ENCODE measurements around the gene DCAF11.

Gene DCAF11

GRCh38 chr14:24139272-24139934, 24.8 kb downstream of the DCAF11 start:
- DNase-seq (ENCODE audit: low spot score): no peak

- peak; percentile 99 for DNase-seq (ENCODE audit: low spot score)
Observed at GRCh38 chr14:24141097-24141880, 26.7 kb downstream of the DCAF11 start, which contains the start of gene EMC9. Gene EMC9 (minus strand): TSS chr14:24141591. CDS start chr14:24141304, 287 bp downstream.

- no peak for DNase-seq (ENCODE audit: low spot score)
Observed at GRCh38 chr14:24143511-24143910, 28.9 kb downstream of the DCAF11 start.

- DNase-seq (ENCODE audit: low spot score): no peak
Observed at GRCh38 chr14:24144451-24144850, 29.9 kb downstream of the DCAF11 start.

- no peak for DNase-seq (ENCODE audit: low spot score)
Observed at GRCh38 chr14:24145219-24145618, 30.6 kb downstream of the DCAF11 start.

- no peak for DNase-seq (ENCODE audit: low spot score)
Observed at GRCh38 chr14:24145690-24146452, 31.3 kb downstream of the DCAF11 start.

GRCh38 chr14:24146453-24146977, 31.9 kb downstream of the DCAF11 start, which contains the start of gene PSME2:
Gene PSME2 (minus strand): TSS chr14:24146610. CDS start chr14:24146581, 29 bp downstream.
- DNase-seq (ENCODE audit: low spot score): peak; percentile 94

- DNase-seq (ENCODE audit: low spot score): peak; percentile 99
Observed at GRCh38 chr14:24146978-24147760, 32.6 kb downstream of the DCAF11 start, which contains the start of gene RNF31. Gene RNF31 (plus strand): TSS chr14:24147498. CDS start chr14:24147699, 201 bp downstream.

GRCh38 chr14:24147761-24148428, 33.3 kb downstream of the DCAF11 start:
- DNase-seq (ENCODE audit: low spot score): no peak

- DNase-seq (ENCODE audit: low spot score): no peak
Observed at GRCh38 chr14:24149302-24149969, 34.9 kb downstream of the DCAF11 start.

- DNase-seq (ENCODE audit: low spot score): no peak
Observed at GRCh38 chr14:24150061-24150460, 35.5 kb downstream of the DCAF11 start.

GRCh38 chr14:24150567-24150966, 36.0 kb downstream of the DCAF11 start:
- DNase-seq (ENCODE audit: low spot score): no peak

GRCh38 chr14:24150993-24151392, 36.4 kb downstream of the DCAF11 start:
- DNase-seq (ENCODE audit: low spot score): no peak

GRCh38 chr14:24151404-24152080, 37.0 kb downstream of the DCAF11 start:
- no peak for DNase-seq (ENCODE audit: low spot score)

- DNase-seq (ENCODE audit: low spot score): no peak
Observed at GRCh38 chr14:24155100-24155499, 40.5 kb downstream of the DCAF11 start.

GRCh38 chr14:24156840-24157239, 42.3 kb downstream of the DCAF11 start:
- DNase-seq (ENCODE audit: low spot score): no peak

GRCh38 chr14:24157331-24157730, 42.8 kb downstream of the DCAF11 start:
- no peak for DNase-seq (ENCODE audit: low spot score)

- DNase-seq (ENCODE audit: low spot score): no peak
Observed at GRCh38 chr14:24159777-24160498, 45.4 kb downstream of the DCAF11 start.

- DNase-seq (ENCODE audit: low spot score): no peak
Observed at GRCh38 chr14:24160499-24160849, 45.9 kb downstream of the DCAF11 start.
